Measurements from ENCODE around the gene UCK2.

DNA sequence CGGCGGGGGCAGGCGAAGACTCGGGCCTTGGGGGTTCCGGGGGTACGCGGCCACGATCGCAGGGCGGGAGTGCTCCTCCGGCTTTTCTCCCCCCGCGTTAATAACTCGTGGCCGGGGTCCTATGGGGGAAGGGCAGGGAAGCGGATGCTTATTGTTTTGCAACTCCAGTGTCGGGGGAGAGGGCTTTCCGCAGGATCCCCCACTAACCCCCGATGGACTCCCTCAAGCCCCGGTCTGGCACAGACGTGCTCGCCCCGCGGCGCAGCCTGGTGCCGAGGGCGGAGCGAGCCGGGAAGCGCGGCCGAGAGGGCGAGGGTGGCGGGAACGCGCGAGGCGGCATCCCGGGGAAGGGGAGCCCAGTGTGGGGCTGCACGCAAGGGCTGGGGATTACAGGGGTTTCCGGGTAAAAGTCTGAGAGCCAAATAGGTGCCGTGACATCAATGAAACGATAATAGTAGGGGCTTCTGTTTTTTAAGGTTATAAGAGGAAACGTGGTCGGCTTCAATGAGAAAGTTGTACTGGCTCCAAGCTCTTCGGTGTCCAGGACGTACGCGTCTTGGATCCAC, 772 bp downstream of the UCK2 start:
- TF ChIP-seq, protein P1, sequence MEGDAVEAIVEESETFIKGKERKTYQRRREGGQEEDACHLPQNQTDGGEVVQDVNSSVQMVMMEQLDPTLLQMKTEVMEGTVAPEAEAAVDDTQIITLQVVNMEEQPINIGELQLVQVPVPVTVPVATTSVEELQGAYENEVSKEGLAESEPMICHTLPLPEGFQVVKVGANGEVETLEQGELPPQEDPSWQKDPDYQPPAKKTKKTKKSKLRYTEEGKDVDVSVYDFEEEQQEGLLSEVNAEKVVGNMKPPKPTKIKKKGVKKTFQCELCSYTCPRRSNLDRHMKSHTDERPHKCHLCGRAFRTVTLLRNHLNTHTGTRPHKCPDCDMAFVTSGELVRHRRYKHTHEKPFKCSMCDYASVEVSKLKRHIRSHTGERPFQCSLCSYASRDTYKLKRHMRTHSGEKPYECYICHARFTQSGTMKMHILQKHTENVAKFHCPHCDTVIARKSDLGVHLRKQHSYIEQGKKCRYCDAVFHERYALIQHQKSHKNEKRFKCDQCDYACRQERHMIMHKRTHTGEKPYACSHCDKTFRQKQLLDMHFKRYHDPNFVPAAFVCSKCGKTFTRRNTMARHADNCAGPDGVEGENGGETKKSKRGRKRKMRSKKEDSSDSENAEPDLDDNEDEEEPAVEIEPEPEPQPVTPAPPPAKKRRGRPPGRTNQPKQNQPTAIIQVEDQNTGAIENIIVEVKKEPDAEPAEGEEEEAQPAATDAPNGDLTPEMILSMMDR (conservative IDR thresholded peaks at IDR 0.05) = no peak
- no peak for TF ChIP-seq EZH2 (IDR thresholded peaks at IDR 0.05; ENCODE audit: low read depth)

All from PC-9 (cell line).